Kidney (tissue), 14 donors: ENCODE data around the gene RNF123. TPM values are rescaled to one million over a fixed set of nuclear protein-coding genes. Genes with fewer than 3 reads are reported as not detected.

Experiments used
- DNase-seq, 5 donors: peaks; one replicate each; pipeline ENCODE4 v3.0.0-alpha.2; 2013 to 2020
- FAIRE-seq: peaks from 2 replicates; lab custom pipeline; 2012; peaks lifted over from hg19 to GRCh38; lab: Jason Lieb, UNC
- H3K27ac ChIP-seq, 2 donors: one replicate each; pipeline ENCODE4 v1.7.0; 2013; ENCODE audit warnings: low read depth in 2 of 2, low read length in 2 of 2, inconsistent platforms in 1 of 2
- H3K27me3 ChIP-seq: one replicate; pipeline ENCODE4 v1.7.1; 2013; ENCODE audit warnings: low read length, inconsistent platforms; ENCODE audit not compliant: control insufficient read depth, insufficient read depth
- H3K36me3 ChIP-seq, 3 donors: one replicate each; pipeline versions ENCODE4 v1.7.0 to v1.7.1; 2013; ENCODE audit warnings: low read length in 3 of 3, control low read depth in 1 of 3, inconsistent platforms in 1 of 3; ENCODE audit not compliant: insufficient read depth in 3 of 3, control insufficient read depth in 2 of 3
- H3K4me1 ChIP-seq, 3 donors: one replicate each; pipeline versions ENCODE4 v1.7.0 to v1.7.1; 2013; ENCODE audit warnings: low read length in 3 of 3, inconsistent platforms in 1 of 3, low read depth in 1 of 3; ENCODE audit not compliant: control insufficient read depth in 2 of 3, insufficient read depth in 2 of 3
- H3K4me3 ChIP-seq, 3 donors: one replicate each; pipeline versions ENCODE4 v1.7.0 to v1.8.1; 2013; ENCODE audit warnings: low read length in 3 of 3, control low read depth in 1 of 3, inconsistent platforms in 1 of 3
- H3K9ac ChIP-seq, 3 donors: one replicate each; pipeline versions ENCODE4 v1.7.0 to v1.7.1; 2013; ENCODE audit warnings: low read length in 3 of 3, control low read depth in 1 of 3, inconsistent platforms in 1 of 3
- H3K9me3 ChIP-seq, 3 donors: one replicate each; pipeline versions ENCODE4 v1.7.0 to v1.7.1; 2013; ENCODE audit warnings: low read length in 3 of 3, control low read depth in 1 of 3, inconsistent platforms in 1 of 3; ENCODE audit not compliant: control insufficient read depth in 2 of 3, insufficient read depth in 1 of 3
- intact Hi-C: fragments of 100-400 bp; cut with DNase I; formaldehyde crosslinking; loops from one replicate; pipeline ENCODE4 v1.11.1; 2022
- polyA plus RNA-seq: library from polyadenylated mRNA; stranded (reverse); fragments of 350-450 nt; fragmentation: Illumina TruSeq; extraction: RNeasy Lipid Tissue Mini Kit (QIAGEN cat#74804); gene quantifications from one replicate; pipeline ENCODE4 v1.2.3, GENCODE V29; 2014; ENCODE audit warnings: low read depth, low replicate concordance; ENCODE audit not compliant: insufficient read depth
- total RNA-seq: library from RNA; stranded (reverse); fragmentation: NEBNext Ultra II Directional; extraction: Animal tissue kit (Norgen Biotek cat#: 25700); gene quantifications from one replicate; pipeline ENCODE4 v1.2.1, GENCODE V29; 2021
- TF ChIP-seq, protein P1 (sequence below): IDR thresholded peaks from 3 replicates; pipeline ENCODE4 v1.5.1; 2012; ENCODE audit warnings: mild to moderate bottlenecking, moderate library complexity, borderline replicate concordance; ENCODE audit not compliant: insufficient read depth; ENCODE audit errors: extremely low read depth
- donor health status: control.
- donor health status: control.
- donor health status: control.
- donor health status: control.
- donor health status: control.
- donor health status: DM: yes; HTN: yes; CAD: no.
- donor health status: Normal renal cell carcinoma (clear cell type).

Gene RNF123
- total and polyA plus RNA-seq, 2 donors from 2014 or later = 41.7 to 43.7 TPM

DNA sequence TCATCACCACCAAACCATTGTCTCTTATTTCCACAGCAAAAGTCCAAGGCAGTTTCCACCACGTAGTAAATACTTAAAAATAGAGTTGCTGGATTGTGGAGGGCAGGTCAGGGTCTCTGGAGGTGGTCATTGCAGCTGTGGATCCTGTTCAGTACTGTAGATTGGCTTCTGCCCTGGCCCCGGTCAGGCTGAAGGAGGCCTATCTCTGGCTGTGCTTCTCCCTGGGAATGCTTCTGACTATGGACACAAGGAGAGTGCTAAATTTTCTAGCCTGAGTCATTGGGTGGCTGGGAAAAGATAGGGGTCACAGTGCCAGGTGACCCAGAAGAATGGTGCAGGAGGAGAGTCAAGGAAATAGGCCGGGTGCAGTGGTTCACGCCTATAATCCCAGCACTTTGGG, 60.7 kb downstream of the RNF123 start:
- FAIRE-seq (no peak), DNase-seq (no peak)
- Histone ChIP-seq H3K4me3 (no peak overlapping the region), H3K27ac (no peak overlapping the region), H3K4me1 (no peaks in the 10 kb centered on the region), H3K9ac (no peak overlapping the region), H3K36me3 (peaks cover 0 to 2% (median 2%) of the 10 kb centered on the region in 3 donors), H3K9me3 (no peaks in the 10 kb centered on the region), H3K27me3 (no peaks in the 10 kb centered on the region)
- TF ChIP-seq, protein P1, sequence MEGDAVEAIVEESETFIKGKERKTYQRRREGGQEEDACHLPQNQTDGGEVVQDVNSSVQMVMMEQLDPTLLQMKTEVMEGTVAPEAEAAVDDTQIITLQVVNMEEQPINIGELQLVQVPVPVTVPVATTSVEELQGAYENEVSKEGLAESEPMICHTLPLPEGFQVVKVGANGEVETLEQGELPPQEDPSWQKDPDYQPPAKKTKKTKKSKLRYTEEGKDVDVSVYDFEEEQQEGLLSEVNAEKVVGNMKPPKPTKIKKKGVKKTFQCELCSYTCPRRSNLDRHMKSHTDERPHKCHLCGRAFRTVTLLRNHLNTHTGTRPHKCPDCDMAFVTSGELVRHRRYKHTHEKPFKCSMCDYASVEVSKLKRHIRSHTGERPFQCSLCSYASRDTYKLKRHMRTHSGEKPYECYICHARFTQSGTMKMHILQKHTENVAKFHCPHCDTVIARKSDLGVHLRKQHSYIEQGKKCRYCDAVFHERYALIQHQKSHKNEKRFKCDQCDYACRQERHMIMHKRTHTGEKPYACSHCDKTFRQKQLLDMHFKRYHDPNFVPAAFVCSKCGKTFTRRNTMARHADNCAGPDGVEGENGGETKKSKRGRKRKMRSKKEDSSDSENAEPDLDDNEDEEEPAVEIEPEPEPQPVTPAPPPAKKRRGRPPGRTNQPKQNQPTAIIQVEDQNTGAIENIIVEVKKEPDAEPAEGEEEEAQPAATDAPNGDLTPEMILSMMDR = no peak
- intact Hi-C loops = no loop called here

DNA sequence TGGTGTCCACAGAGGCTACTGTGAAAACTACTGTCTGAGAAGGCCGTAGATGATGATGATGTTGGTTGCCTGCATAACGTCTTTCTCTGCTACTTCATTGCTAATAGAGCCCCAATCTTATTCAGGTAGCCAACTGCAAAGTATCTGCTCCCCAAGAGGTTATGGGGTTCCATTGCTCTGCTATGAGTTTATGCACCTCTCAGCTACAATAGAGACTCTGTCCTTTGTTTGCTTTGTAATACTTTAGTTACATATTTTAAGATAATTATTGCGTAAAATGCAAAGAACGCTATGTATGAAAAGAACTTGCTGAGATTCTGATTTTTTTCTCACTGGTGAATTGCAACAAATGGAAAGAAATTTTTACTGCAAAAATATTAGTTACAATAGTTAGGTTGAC, 62.1 kb downstream of the RNF123 start:
- H3K9ac ChIP-seq = no peak overlapping the region
- H3K27ac ChIP-seq = no peak overlapping the region
- intact Hi-C loops = no loop called here
- FAIRE-seq (no peak), DNase-seq (no peak)
- no peak overlapping the region for H3K4me3 ChIP-seq
- peaks cover 0 to 4% (median 0%) of the 10 kb centered on the region in 3 donors for H3K4me1 ChIP-seq
- TF ChIP-seq, protein P1 = no peak
- H3K36me3 ChIP-seq = no peaks in the 10 kb centered on the region
- no peaks in the 10 kb centered on the region for H3K27me3 ChIP-seq
- no peaks in the 10 kb centered on the region for H3K9me3 ChIP-seq

GRCh38 chr3:49754536-49754935, 65.2 kb downstream of the RNF123 start:
- Histone ChIP-seq H3K27ac (no peak overlapping the region), H3K36me3 (no peaks in the 10 kb centered on the region), H3K4me1 (peaks cover 0 to 4% (median 0%) of the 10 kb centered on the region in 3 donors), H3K9ac (no peak overlapping the region), H3K27me3 (no peaks in the 10 kb centered on the region), H3K4me3 (no peak overlapping the region), H3K9me3 (no peaks in the 10 kb centered on the region)
- DNase-seq = no peak
- intact Hi-C loops = no loop called here
- TF ChIP-seq, protein P1 = no peak
- FAIRE-seq = no peak

- Histone ChIP-seq H3K9me3 (no peaks in the 10 kb centered on the region), H3K9ac (no peak overlapping the region), H3K27ac (no peak overlapping the region), H3K4me1 (peaks cover 0 to 4% (median 0%) of the 10 kb centered on the region in 3 donors), H3K4me3 (no peak overlapping the region), H3K27me3 (no peaks in the 10 kb centered on the region), H3K36me3 (no peaks in the 10 kb centered on the region)
- TF ChIP-seq, protein P1 = no peak
- FAIRE-seq (no peak), DNase-seq (no peak)
- intact Hi-C loops = no loop called here
These were observed 66.7 kb downstream of the RNF123 start for GRCh38 chr3:49756036-49756435.
